GM21528 (cell line): ENCODE data around the gene TMEM39B.

Experiments used
- ATAC-seq: cut with Tn5 transposase; IDR thresholded peaks from one replicate; pipeline ENCODE4 v1.9.1; 2021; ENCODE audit warnings: mild to moderate bottlenecking, moderate library complexity; ENCODE audit not compliant: unreplicated experiment, low FRiP score

TMEM39B gene

DNA sequence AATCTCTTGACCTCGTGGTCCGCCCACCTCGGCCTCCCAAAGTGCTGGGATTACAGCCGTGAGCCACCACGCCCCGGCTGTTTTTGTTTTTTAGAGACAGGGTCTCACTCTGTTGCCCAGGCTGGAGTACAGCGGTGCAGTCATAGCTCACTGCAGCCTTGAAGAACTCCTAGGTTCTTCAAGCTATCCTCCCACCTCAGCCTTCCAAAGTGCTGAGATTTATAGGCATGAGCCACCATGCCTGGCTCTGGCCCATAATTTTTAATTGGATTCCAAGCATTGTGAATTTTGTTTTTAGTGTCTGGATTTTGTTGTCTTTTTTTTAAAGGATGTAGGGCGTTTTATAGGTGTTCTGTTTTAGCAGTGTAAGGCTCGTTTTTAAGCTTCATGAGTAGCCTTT, 78.1 kb downstream of the TMEM39B start:
- no peak for ATAC-seq

DNA sequence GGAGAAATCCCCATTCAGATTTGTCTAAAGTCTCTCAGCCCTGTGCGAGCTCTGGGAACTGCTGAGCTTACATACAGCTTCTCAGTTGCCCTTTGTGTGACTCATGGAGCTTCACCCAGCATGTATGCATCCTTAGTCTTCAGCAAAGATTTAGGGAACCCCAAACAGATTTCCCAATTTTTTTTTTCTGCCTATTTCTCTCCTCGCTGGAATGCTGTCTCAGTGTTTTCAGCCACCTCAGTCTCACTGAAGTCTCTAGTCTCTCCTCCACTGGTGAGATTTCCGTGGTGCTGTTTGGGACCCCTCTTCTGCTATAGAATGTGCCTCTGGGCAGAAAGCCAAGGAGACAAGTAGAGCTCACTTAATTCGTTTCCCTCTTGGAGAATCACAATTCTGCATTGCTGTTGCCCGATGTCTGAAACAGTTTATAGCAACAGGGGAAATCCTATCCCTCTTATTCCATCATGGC, 78.6 kb downstream of the TMEM39B start:
- no peak for ATAC-seq
